H1 (cell line): Measurements from ENCODE around the gene OSMR. TPM values are rescaled to one million over a fixed set of nuclear protein-coding genes. Genes with fewer than 3 reads are reported as not detected.

Experiments used
- BRCA1 ChIP-seq: IDR thresholded peaks from 2 replicates; pipeline ENCODE4 v1.6.1; 2012; ENCODE audit warnings: low read depth, low read length, improper control_type of control experiment
- MAFK ChIP-seq: IDR thresholded peaks from 2 replicates; pipeline ENCODE4 v1.6.1; 2012; ENCODE audit warnings: low read depth, mild to moderate bottlenecking, improper control_type of control experiment, low read length
- POLR2A ChIP-seq, 2 experiments: IDR thresholded peaks; 1 replicate in 1 of 2; 2 replicates in 1 of 2; pipeline ENCODE4 v1.6.1; 2011; ENCODE audit warnings: low read depth in 2 of 2, low read length in 2 of 2, mild to moderate bottlenecking in 2 of 2; ENCODE audit errors: control extremely low read depth in 1 of 2
- POLR2AphosphoS5 ChIP-seq: IDR thresholded peaks from 2 replicates; pipeline ENCODE4 v1.6.1; 2011; ENCODE audit warnings: low read depth, low read length
- SAP30 ChIP-seq: fragments of 300-600 bp; sonication (generic); IDR thresholded peaks from 2 replicates; pipeline ENCODE4 v1.7.1; 2012; ENCODE audit warnings: low read length, moderate library complexity, mild to moderate bottlenecking, inconsistent platforms; ENCODE audit not compliant: insufficient read depth, insufficient replicate concordance
- polyA plus RNA-seq, 7 experiments: library from polyadenylated mRNA; depleted of rRNA in 3 of 7; stranded (reverse) in 5 of 7; unstranded in 2 of 7; fragments of >200 nt in 5 of 7; fragments of 200-250 nt in 2 of 7; gene quantifications; 1 replicate in 5 of 7; 2 replicates in 1 of 7; 4 replicates in 1 of 7; pipeline versions ENCODE4 v1.2.1 to v1.2.3, GENCODE V29; 2011 to 2013; ENCODE audit warnings: missing spikeins in 2 of 7, mixed read lengths in 2 of 7
- total RNA-seq: library from RNA; stranded (reverse); fragmentation: NEBNext Ultra II Directional; extraction: Animal tissue kit (Norgen Biotek cat#: 25700); gene quantifications from 2 replicates; pipeline ENCODE4 v1.2.1, GENCODE V29; 2021

The OSMR gene
- total and polyA plus RNA-seq, 2 of the 8 experiments (the other 6 are each of a cell fraction or from before 2014, with no cell fraction given) = 2.3 to 2.6 TPM

- TF ChIP-seq MAFK (no peak), POLR2AphosphoS5 (no peak), SAP30 (no peak), POLR2A (IDR thresholded peaks at IDR 0.05; ENCODE audit: control extremely low read depth in 1 of 2, low read depth in 2 of 2, low read length in 2 of 2) (no peak), BRCA1 (no peak)
Measured at GRCh38 chr5:38913714-38914113, 67.9 kb downstream of the OSMR start (continued).
